Measurements from ENCODE around the gene SACS.
A peak's percentile ranks its signal among the peaks of the same experiment; 100 is the strongest.

Gene SACS

DNA sequence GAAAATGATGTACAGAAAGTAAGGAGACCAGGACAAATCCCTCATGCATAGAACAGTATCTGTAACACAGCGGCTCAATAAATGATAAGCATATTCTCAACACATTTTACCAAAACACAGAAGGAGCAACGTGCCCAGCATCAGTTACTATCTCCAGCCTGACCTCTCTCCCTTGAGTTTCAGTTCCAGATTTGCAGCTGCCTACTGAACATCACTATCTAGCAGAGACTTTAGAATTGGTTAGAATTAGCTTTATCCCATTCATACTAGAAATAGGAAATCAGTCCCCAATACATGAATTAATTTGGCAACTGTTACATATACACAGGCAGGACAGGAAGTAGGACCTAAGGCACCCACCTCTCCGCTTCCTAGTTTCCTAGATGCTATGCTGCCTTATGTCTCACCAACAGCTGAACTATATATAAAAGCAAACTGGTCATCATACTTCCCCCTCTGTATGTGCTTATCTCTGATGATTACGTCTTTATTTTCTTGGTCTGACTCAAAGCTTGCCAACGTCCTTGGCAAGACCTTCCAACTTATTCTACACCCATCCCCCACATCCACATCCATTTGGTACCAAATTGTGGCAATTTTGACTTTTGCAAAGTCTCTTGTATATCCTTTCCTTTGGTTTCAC lies 61.1 kb downstream of the SACS start:
- FAIRE-seq (no peak), DNase-seq (ENCODE audit: insufficient read length, low spot score) (no peak)

DNA sequence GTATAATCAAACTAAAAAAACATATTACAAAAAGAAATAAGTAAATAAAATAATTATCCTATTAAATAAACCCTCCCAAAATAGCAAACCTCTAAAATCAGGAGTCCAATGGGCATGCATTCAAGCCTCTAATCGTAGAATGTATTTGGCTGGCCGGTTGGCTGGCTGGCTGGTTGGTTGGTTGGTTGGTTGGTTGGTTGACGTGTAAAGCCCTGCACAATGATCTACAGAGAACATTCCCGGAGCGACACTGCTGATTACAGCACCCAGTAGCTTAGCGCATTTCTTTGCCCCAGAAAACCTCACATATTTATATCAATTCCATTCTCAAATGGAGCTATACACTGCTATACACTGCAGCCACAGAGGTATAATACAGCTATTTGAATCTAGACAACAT lies 65.6 kb downstream of the SACS start:
- DNase-seq (ENCODE audit: insufficient read length, low spot score), result no peak
- no peak for FAIRE-seq

DNA sequence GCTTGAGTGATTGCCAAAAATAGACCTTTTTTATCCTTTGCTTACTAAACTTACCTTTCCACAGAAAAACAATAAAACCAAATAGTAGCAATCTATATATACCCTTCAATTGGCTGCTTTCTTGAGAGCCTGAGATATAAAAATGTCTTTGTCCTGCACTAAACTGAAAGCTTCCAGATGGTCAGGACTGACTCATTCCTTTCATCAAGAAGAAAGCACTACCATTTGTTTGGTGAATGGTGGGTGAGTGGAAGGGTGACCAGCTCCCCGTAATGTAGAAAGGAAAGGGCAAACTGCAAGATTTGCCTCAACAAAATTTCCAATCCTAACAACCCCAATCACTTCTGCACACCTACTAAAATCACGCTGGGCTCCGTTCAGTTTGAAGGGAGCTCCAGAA lies 67.8 kb downstream of the SACS start:
- DNase-seq (ENCODE audit: insufficient read length, low spot score), result no peak
- no peak for FAIRE-seq

DNA sequence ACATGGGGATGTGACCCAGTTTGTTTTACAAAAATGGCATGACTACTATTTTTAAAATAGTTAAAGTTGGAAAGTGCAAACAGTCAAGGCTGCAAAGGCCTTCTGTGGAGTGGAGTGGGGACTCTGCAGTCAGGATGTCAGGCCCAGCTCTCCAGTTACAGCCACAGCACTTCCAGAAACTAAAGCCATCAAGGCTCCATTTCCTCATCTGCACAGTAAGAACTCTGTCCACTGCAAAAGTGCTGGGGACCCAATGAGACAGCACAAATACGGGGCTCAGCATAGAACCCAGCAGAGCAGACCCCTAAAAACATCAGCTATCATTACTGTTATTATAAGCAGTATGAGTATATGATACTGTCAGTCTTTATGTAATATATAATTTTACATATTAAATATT lies 73.6 kb downstream of the SACS start:
- DNase-seq (ENCODE audit: insufficient read length, low spot score) (no peak), FAIRE-seq (no peak)

DNA sequence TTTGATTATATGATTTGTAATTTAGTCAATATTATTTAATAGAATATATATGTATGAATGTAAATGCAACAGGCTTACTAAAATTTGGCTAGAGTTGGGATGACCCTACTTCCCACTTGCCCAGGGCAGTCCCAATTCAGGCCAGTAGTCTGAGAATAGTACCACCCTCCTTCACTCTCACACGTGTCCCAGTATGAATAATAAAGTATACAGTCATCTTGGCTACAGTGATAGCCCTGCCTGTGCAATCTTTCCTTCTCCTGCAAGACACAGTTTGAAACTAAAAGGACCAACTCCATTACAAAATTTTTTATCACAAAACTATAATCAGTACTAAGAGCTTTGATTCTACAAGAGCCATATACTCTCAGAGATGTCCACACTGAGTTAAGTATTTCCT lies 76.2 kb downstream of the SACS start:
- no peak for FAIRE-seq

DNA sequence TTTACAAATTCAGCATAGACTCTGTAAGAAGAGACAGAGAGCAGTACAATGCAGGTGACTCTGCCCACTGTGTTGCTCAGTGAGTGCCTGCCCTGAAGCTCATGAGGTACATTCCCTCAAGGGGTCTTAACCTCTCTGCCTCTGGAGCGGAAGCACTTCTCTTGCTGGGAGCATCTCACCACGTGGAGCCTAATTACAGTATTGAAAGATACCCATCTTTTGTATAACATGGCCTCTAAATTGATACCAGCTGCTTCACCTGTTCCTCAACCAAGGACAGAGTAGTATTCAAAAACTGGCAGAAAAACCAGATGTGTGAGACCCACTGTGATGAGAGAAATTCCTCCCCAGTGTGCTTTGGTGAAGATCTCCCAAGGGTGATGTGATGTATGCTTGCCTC lies 77.1 kb downstream of the SACS start:
- no peak for FAIRE-seq
- no peak for DNase-seq (ENCODE audit: insufficient read length, low spot score)

More for the DNA sequence above, 76.2 kb downstream of the SACS start:
- no peak for DNase-seq (ENCODE audit: insufficient read length, low spot score)

DNA sequence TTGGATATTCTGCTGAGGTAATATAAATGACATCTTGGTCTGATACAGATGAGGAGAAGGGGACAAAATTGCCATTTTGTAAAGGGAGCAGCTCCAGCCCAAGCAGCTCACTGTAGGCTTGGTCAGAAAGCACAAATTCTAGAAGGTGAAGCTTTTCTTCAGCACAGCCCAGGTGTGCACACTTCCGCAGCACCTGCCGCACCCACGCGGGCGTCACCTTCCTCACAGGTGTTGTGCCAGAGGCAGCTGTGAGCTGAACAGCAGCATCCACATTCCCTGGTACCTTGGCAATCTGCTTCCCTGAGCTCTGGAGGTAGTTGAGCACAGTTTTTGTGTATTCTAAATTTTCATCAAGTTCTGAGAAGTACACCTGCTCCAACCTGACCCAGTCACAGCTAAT lies 79.0 kb downstream of the SACS start:
- DNase-seq (ENCODE audit: insufficient read length, low spot score) (no peak), FAIRE-seq (no peak)

DNA sequence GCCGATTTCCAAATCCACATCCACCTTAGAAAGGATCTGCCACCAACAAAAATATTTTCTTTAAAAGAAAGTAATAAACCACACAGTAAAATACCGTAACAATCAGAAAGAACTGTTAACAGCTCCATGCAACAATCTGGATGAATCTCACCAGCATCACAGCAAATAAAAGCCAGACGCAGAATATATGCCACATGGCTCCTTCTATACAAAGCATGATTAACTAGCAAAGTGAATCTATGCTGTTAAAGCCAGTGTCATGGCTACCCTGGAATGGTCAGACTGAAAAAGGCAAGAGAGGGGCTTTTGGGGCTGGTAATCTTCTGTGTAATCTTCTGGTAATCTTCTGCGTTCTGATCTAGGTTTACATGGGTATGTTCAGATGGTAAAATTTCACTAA lies 81.3 kb downstream of the SACS start:
- FAIRE-seq, result no peak
- DNase-seq (ENCODE audit: insufficient read length, low spot score), result no peak

DNA sequence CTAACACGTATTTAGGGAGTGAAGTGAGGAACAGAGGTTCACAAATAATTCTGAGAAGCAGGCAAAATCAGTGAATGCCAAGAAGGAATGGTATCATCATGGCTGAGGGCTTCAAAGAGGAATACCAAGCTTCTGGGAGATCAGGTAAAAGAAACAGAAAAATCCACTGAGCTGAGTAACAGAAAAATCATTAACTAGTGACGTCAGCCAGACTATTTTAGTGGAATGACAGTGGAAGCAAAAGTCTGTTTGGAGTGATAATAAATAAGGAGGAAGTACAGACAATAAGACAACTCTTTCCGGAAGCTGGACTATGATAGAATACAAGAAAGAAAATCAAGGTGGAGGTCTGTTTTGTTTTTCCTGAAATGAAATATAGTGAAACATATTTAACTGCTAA lies 83.5 kb downstream of the SACS start:
- FAIRE-seq (no peak), DNase-seq (ENCODE audit: insufficient read length, low spot score) (no peak)

DNA sequence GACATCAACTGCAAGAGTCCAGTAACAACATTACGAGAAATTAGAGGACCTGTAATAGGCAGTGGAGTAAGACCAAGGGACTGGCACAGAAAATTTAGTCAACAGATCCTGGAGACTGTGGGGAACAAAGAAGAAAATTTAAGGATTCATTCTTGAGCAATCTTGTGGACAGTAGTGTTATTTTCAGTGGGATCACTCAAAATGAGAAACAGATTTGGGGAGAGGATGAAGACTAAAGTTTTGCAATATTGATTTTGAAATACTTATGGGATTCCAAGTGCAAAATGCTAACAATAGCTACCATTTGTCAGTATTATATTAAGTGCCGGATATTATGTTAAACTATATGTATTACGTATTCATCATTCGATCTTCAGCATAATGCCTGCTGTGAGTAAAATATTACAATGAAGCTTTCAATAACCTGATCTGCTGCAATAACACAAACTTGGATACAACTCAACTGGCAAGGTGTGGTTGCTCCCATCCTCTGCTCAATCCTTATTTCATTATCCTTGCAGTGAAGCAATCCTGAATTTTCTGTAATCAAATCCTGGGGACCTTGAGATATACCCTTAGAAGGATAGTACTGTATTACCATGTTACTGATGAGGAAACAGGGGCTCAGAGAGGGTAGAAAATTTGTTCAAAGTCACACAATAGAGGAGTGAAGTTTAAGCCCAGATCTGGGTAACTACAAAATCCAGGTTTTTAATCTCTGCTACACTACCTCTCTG lies 84.2 kb downstream of the SACS start:
- no peak for FAIRE-seq
- DNase-seq (ENCODE audit: insufficient read length, low spot score), result no peak

DNA sequence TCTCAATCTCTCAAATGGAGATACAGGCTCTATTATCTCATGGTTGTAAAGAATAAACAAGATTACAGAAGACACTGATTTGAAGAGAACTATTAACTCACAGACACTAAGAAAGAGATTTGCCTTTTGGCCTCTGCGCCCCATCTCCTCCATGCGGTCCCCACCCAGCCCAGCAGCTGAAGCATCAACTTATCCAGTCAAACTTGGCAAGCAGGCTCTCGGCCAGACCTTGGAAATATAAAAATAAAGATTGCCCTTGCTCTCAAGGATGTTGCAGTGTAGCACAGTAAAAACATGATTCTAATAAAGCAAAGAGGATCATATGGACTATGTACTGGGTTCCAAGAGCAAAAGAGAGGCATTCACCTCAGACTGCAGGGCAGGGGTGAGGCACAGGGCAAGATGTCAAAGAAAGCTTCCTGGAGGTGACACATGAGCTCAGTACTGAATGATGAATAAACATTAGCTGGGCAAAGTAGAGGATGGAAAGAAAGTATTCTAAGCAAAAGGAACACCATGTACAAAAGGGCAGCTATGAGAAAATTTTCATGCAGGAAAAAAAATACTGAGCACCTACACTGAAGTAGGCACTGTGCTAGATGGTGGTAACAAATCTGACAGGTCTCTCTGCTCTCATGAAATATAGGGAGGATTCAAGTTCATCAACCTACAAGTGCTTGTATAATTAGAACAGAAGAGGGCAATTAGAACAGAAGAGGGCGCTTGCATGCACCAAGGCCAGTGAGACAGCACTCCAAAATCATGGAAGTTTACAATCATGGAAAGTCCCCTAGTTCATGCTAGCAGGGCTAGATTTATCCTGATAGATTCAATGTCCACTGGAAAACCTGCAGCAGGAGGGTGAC lies 85.0 kb downstream of the SACS start:
- DNase-seq (ENCODE audit: insufficient read length, low spot score) (no peak), FAIRE-seq (no peak)

DNA sequence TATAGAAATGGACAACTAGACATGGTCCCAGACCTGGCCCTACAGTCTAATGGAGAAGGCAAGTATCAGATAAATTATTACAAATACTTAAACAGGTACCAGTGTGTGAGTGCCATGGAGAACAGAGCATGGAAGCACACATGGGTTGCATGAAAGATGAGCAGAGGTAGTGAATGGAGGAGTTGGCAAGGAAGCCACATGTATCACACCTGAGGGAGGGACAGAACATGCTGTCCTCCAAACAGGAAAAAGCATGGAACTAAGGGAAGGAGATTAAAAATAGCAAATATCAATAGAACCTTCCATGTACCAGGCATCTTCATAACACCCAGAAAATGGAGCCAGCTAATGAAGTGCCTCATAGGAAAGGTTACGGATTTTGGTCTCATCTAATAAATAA lies 85.9 kb downstream of the SACS start:
- FAIRE-seq (no peak), DNase-seq (ENCODE audit: insufficient read length, low spot score) (no peak)

DNA sequence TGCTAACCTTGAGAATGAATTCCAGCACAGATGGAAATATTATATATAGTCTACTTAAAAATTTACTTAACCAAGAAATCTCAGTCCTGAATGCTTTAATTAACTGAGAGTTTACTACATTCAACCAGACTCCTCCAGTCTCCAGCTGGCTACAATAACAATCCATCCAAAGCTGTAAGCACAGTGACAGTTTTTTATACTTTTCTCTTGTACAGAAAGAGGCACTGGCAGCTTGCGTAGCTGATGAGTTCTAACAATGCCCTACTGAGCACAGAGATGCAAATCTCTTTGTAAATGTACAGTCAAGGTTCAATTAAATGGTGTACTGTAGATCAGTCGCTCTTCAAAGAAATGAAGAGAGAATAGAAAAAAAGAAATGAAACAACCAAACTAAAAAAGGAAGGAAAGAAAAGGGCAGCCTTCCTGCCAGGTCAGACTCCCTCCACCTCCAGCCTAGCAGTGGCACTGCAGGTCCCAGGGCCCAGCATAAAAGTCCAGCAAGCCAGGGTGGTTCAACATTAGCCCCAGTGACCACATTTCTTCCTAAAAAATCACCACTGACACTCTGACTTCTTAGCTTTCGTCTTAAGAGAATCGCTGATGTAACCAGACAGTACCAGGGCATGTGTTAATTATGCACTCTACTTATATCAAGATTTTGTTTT lies 88.4 kb downstream of the SACS start:
- no peak for FAIRE-seq
- no peak for DNase-seq (ENCODE audit: insufficient read length, low spot score)

DNA sequence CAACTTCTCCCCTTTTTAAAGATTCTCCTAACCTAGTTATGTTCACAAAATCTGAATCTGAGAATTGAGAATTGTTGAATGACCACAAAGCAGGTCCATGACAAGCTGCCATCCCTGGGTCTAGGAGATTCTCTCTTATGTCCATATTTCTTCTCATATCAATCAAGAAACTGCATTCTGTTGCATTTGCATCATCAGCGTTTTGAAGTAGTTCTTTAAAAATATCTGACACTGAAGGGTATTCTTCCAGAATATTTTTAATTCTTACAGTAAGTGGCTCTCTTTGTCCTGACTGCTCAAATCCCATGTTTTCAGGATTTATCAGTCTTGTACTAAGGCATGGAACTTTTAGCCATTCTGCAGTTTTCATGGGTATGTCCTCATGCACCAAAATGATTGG lies 94.3 kb downstream of the SACS start:
- DNase-seq (ENCODE audit: insufficient read length, low spot score), result no peak
- FAIRE-seq, result no peak

DNA sequence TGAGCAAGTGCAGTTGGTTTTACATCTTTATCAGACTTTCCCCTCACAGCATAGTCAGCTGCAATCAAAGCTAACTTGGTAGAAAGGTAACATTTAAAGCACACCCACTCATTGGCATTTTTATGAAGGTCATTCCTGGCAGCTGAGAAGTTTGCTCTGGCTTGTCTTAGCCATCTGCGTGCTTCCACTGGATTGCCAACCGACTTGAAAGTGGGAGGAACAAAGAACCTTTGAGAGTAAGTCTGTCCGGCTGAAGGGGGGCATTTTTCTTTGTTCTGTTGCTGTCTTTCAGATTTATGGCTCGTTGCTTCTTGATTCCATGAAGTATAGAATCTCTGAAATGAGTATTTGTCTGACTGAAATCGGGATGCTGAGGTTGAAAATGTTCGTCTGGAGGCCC lies 103.1 kb downstream of the SACS start:
- no peak for FAIRE-seq
- DNase-seq (ENCODE audit: insufficient read length, low spot score), result no peak

DNA sequence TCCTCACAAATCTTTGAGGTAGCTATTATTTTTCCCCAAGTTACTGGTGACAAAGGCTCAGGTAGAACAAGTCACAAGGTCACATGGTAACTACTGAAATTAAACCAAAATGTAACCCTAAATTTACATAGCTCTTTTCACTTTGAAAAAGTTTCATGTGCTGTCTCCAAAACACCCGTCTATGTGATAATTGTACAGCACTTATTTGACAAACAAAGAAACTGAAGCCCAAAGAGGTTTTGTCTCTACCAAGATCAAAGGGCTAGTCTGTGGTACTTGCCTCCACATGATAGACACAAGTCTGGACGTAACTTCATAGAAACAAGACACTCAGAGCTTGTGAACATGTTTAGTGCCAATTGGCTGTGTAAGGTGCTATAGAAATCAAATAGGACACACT lies 108.3 kb downstream of the SACS start:
- no peak for FAIRE-seq
- no peak for DNase-seq (ENCODE audit: insufficient read length, low spot score)

DNA sequence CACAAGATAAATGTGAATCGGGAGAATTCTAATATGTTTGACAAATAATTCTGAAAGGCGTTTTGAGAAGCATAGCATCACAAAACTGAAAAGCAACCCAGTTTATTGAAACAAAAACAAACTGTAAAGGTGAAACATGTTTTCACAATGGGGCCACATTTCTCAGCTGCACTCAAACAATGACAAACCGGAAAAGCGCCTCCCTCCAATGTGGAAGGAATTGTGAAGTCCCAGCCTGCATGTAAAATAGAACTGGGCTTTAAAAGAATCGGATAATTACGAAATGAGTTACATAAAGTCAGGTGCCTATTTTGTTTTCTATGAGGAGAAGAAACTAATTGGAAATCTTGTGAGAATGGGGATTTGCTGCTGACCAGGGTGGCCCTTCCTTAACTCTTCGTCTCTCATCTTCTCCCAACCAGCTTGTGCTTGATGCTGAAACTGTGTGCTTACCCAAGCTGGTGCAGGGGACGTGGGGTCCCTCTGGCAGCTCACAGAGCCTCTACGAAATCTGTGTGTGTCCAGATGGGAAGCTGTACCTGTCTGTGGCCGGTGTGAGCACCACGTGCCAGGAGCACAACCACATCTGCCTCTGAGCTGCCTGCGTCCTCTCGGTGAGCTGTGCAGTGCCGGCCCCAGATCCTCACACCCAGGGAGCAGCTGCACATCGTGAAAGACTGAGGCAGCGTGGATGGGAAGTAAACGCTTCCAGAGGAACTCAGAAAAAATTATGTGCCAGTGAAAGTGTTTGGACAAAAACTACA lies 109.4 kb downstream of the SACS start:
- no peak for DNase-seq (ENCODE audit: insufficient read length, low spot score)
- no peak for FAIRE-seq

DNA sequence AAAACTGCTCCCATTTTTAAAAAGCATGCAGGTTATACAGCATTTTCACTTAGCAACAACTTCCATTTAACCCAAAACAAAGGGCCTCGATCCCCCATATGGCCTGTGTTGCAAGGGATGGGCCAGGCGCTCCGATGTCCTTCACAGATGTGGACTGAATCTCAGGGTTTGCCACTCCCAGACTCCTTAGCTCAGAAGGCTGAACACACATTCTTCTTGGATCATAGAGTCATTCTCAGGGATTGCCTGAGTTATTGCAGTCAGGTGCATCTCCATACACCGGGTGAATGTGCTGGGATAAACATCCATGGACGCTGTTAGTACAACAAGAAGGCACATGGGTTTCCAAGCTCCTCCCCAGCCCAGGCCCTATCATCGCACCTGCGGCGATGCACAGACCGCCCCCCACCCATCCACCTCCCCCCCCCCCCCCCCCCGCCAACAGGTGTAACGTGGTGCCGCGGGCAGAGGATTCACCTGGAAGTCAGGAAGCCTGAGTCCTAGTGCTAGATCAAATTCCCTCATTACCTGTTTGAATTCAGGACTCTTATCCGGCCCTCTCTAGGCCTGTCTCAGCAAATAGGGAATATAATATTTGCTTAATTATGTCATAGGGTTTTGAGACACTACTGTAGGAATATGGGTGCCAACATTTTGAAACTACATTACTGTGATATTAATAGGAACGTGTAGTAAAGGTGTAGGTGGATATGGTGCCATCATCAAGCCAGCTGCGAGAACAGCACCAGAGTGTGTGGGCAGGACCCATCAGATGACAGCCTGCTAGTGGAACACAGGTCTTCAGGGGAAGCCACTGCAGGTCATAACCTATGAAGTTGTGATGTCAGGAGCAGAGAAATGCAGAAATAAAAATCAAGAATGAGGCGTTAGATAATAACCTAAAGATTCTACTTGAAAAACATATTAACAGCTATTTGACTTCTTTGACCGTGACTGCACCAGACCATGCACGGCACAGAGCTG lies 110.9 kb downstream of the SACS start:
- DNase-seq (ENCODE audit: insufficient read length, low spot score) (no peak), FAIRE-seq (no peak)

DNA sequence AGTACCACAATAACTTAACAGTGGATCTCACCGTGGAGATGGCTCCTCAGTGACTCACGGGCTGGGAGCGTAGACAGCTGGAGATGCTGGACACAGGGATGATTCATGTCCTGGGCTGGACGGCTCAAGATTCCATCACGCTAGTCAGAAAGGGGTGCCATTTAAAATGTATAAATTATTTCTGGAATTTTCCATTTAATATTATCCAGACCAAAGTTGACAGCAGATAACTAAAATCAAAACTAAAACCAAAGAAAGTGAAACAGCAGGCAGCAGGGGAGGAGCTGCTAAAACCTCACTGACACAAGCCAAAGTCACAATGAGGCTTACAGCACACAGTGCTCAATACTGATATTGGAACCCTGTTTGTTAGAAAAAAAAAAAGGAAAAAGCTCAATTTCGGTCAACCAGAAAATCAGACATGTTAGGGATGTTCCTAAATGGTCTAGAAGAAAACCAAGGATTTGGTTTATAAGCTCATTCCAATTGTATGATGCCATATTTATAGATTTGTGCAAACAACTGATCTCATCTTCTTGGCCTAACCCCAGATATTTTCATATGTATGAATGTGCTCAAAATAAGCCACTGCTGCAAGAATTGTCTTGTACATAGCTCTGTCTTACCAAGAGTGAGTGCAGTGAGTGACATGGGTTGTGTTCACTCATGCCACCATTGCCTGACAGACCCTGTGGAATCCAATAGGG lies 111.8 kb downstream of the SACS start:
- FAIRE-seq, result peak; percentile 9
- peak; percentile 61 for DNase-seq (ENCODE audit: insufficient read length, low spot score)

Measured in HTR-8/SVneo (cell line).